Karpas-422 (cell line): Measurements from ENCODE around the gene ECM1. TPM values are rescaled to one million over a fixed set of nuclear protein-coding genes. Genes with fewer than 3 reads are reported as not detected.

Source experiments
- DNase-seq: peaks from one replicate; pipeline ENCODE4 v3.0.0-alpha.2; 2015
- H2AFZ ChIP-seq: fragments of 200-600 bp; sonication (generic); 2 replicates; pipeline ENCODE4 v1.6.1; 2014; ENCODE audit warnings: antibody characterized with exemption, low read length, mixed read lengths
- H3K27ac ChIP-seq: fragments of 200-600 bp; sonication (generic); 2 replicates; pipeline ENCODE4 v1.5.1; 2014; ENCODE audit warnings: mild to moderate bottlenecking, low read length, moderate library complexity
- H3K27me3 ChIP-seq: fragments of 200-600 bp; sonication (generic); 2 replicates; pipeline ENCODE4 v1.6.1; 2014; ENCODE audit warnings: low read length, mixed read lengths
- H3K36me3 ChIP-seq: fragments of 200-600 bp; sonication (generic); 2 replicates; pipeline ENCODE4 v1.6.1; 2014; ENCODE audit warnings: low read length, mixed read lengths; ENCODE audit not compliant: insufficient read depth
- H3K4me1 ChIP-seq: fragments of 200-600 bp; sonication (generic); 2 replicates; pipeline ENCODE4 v1.6.1; 2014; ENCODE audit warnings: mild to moderate bottlenecking, low read length, mixed read lengths
- H3K4me2 ChIP-seq: fragments of 200-600 bp; sonication (generic); 2 replicates; pipeline ENCODE4 v1.6.1; 2014; ENCODE audit warnings: low read length, low read depth, mild to moderate bottlenecking; ENCODE audit not compliant: poor library complexity, severe bottlenecking
- H3K4me3 ChIP-seq: fragments of 200-600 bp; sonication (generic); 2 replicates; pipeline ENCODE4 v1.5.1; 2014; ENCODE audit warnings: mild to moderate bottlenecking, antibody characterized with exemption, low read length, mixed read lengths
- H3K79me2 ChIP-seq: fragments of 200-600 bp; sonication (generic); 2 replicates; pipeline ENCODE4 v1.6.1; 2014; ENCODE audit warnings: mild to moderate bottlenecking, low read length, mixed read lengths
- H3K9ac ChIP-seq: fragments of 200-600 bp; sonication (generic); 2 replicates; pipeline ENCODE4 v1.6.0; 2014; ENCODE audit warnings: low read length
- H3K9me2 ChIP-seq: fragments of 200-600 bp; sonication (generic), shearing (Covaris generic); replicated peaks from 2 replicates; pipeline ENCODE4 v1.6.0; 2014; ENCODE audit warnings: mild to moderate bottlenecking, low read length, moderate library complexity; ENCODE audit not compliant: insufficient read depth
- H3K9me3 ChIP-seq: fragments of 300-700, 200-600 bp; sonication (generic); 2 replicates; pipeline ENCODE4 v1.6.1; 2014; ENCODE audit warnings: low read length, mixed read lengths
- H4K20me1 ChIP-seq: fragments of 200-600 bp; sonication (generic); 2 replicates; pipeline ENCODE4 v1.6.1; 2014; ENCODE audit warnings: mild to moderate bottlenecking, antibody characterized with exemption, low read length, low read depth; ENCODE audit not compliant: insufficient read depth
- total RNA-seq: library from RNA; depleted of rRNA; stranded (reverse); fragments of >200 nt; shearing (Covaris generic); gene quantifications from 2 replicates; pipeline ENCODE4 v1.2.3, GENCODE V29; 2014; ENCODE audit warnings: low replicate concordance; rRNA removed

ECM1 gene
- total RNA-seq, result 2.2 and 7.2 TPM in 2 replicates

- Histone ChIP-seq H3K4me2 (no peak within 1 kb of the TSS), H3K4me1 (peaks cover 15% of the 10 kb centered on the region), H4K20me1 (no peaks in the 10 kb centered on the region), H3K27me3 (no peaks in the 10 kb centered on the region), H3K36me3 (peaks cover 7% of the 10 kb centered on the region; the same call in 1 of the 2 replicates), H3K79me2 (no peaks in the 10 kb centered on the region), H3K9me3 (no peaks in the 10 kb centered on the region), H3K9ac (no peak within 1 kb of the TSS), H3K9me2 (no peaks in the 10 kb centered on the region), H3K4me3 (no peak within 1 kb of the TSS), H2AFZ (no peak within 1 kb of the TSS), H3K27ac (no peak within 1 kb of the TSS)
- no peak for DNase-seq
These were observed at the start of gene ECM1 for GRCh38 chr1:150507912-150508864. Gene ECM1 (plus strand): TSS chr1:150508109. CDS start chr1:150508210, 101 bp downstream.

GRCh38 chr1:150464422-150464826 is 43.5 kb upstream of the ECM1 start:
- Histone ChIP-seq H2AFZ (no peak overlapping the region), H3K4me1 (no peaks in the 10 kb centered on the region), H3K9ac (no peak overlapping the region), H3K9me2 (no peaks in the 10 kb centered on the region), H3K9me3 (no peaks in the 10 kb centered on the region), H3K4me3 (no peak overlapping the region), H4K20me1 (no peaks in the 10 kb centered on the region), H3K27me3 (no peaks in the 10 kb centered on the region), H3K27ac (no peak overlapping the region), H3K4me2 (no peak overlapping the region), H3K36me3 (peaks cover 17% of the 10 kb centered on the region), H3K79me2 (peaks cover 4% of the 10 kb centered on the region; the same call in 1 of the 2 replicates)
- peak; percentile 86 for DNase-seq

- Histone ChIP-seq H3K36me3 (peaks cover 39% of the 10 kb centered on the region), H3K27ac (no peak overlapping the region), H2AFZ (no peak overlapping the region), H4K20me1 (no peaks in the 10 kb centered on the region), H3K4me3 (no peak overlapping the region), H3K4me2 (no peak overlapping the region), H3K9me2 (no peaks in the 10 kb centered on the region), H3K9ac (no peak overlapping the region), H3K4me1 (no peaks in the 10 kb centered on the region), H3K9me3 (no peaks in the 10 kb centered on the region), H3K79me2 (peaks cover 4% of the 10 kb centered on the region; the same call in 1 of the 2 replicates), H3K27me3 (no peaks in the 10 kb centered on the region)
- no peak for DNase-seq
These were observed 40.9 kb upstream of the ECM1 start for GRCh38 chr1:150466964-150467363.

GRCh38 chr1:150469291-150469690 is 38.6 kb upstream of the ECM1 start:
- no peak for DNase-seq
- Histone ChIP-seq H3K4me2 (no peak overlapping the region), H3K9ac (no peak overlapping the region), H2AFZ (no peak overlapping the region), H4K20me1 (no peaks in the 10 kb centered on the region), H3K36me3 (peaks cover 44% of the 10 kb centered on the region), H3K27ac (no peak overlapping the region), H3K9me3 (no peaks in the 10 kb centered on the region), H3K9me2 (no peaks in the 10 kb centered on the region), H3K27me3 (no peaks in the 10 kb centered on the region), H3K4me1 (no peaks in the 10 kb centered on the region), H3K4me3 (no peak overlapping the region), H3K79me2 (peaks cover 4% of the 10 kb centered on the region; the same call in 1 of the 2 replicates)

- Histone ChIP-seq H3K79me2 (no peaks in the 10 kb centered on the region), H3K36me3 (peaks cover 30% of the 10 kb centered on the region; the same call in 1 of the 2 replicates), H3K9me3 (no peaks in the 10 kb centered on the region), H3K9me2 (no peaks in the 10 kb centered on the region), H4K20me1 (no peaks in the 10 kb centered on the region), H3K27ac (no peak overlapping the region), H3K4me1 (no peaks in the 10 kb centered on the region), H3K4me2 (no peak overlapping the region), H3K4me3 (no peak overlapping the region), H3K9ac (no peak overlapping the region), H3K27me3 (no peaks in the 10 kb centered on the region), H2AFZ (no peak overlapping the region)
- no peak for DNase-seq
These were observed 35.2 kb upstream of the ECM1 start for GRCh38 chr1:150472601-150473200.

- Histone ChIP-seq H3K4me3 (no peak overlapping the region), H3K36me3 (peaks cover 30% of the 10 kb centered on the region; the same call in 1 of the 2 replicates), H4K20me1 (no peaks in the 10 kb centered on the region), H3K4me1 (no peaks in the 10 kb centered on the region), H2AFZ (no peak overlapping the region), H3K9ac (no peak overlapping the region), H3K9me3 (no peaks in the 10 kb centered on the region), H3K79me2 (no peaks in the 10 kb centered on the region), H3K27me3 (no peaks in the 10 kb centered on the region), H3K27ac (no peak overlapping the region), H3K9me2 (no peaks in the 10 kb centered on the region), H3K4me2 (no peak overlapping the region)
- DNase-seq, result no peak
These were observed 34.2 kb upstream of the ECM1 start for GRCh38 chr1:150473659-150474058.

- H3K27ac ChIP-seq, result no peak overlapping the region
- no peaks in the 10 kb centered on the region for H3K9me2 ChIP-seq
- H2AFZ ChIP-seq, result no peak overlapping the region
- peaks cover 26% of the 10 kb centered on the region; the same call in 1 of the 2 replicates for H3K36me3 ChIP-seq
- H4K20me1 ChIP-seq, result no peaks in the 10 kb centered on the region
- H3K4me3 ChIP-seq, result no peak overlapping the region
- H3K27me3 ChIP-seq, result no peaks in the 10 kb centered on the region
- H3K4me1 ChIP-seq, result no peaks in the 10 kb centered on the region
- H3K9me3 ChIP-seq, result no peaks in the 10 kb centered on the region
- no peak overlapping the region for H3K4me2 ChIP-seq
- no peaks in the 10 kb centered on the region for H3K79me2 ChIP-seq
- H3K9ac ChIP-seq, result no peak overlapping the region
- DNase-seq, result no peak
These were observed 33.0 kb upstream of the ECM1 start for GRCh38 chr1:150474869-150475268.

GRCh38 chr1:150476754-150477153 is 31.2 kb upstream of the ECM1 start:
- H3K9ac ChIP-seq, result no peak overlapping the region
- no peak overlapping the region for H3K27ac ChIP-seq
- no peak overlapping the region for H3K4me3 ChIP-seq
- no peaks in the 10 kb centered on the region for H3K9me2 ChIP-seq
- H3K36me3 ChIP-seq, result peaks cover 7% of the 10 kb centered on the region; the same call in 1 of the 2 replicates
- no peaks in the 10 kb centered on the region for H3K79me2 ChIP-seq
- no peaks in the 10 kb centered on the region for H3K4me1 ChIP-seq
- no peak overlapping the region for H2AFZ ChIP-seq
- H3K9me3 ChIP-seq, result no peaks in the 10 kb centered on the region
- H3K27me3 ChIP-seq, result no peaks in the 10 kb centered on the region
- DNase-seq, result no peak
- H4K20me1 ChIP-seq, result no peaks in the 10 kb centered on the region
- H3K4me2 ChIP-seq, result no peak overlapping the region
